DLD1 (cell line): Measurements from ENCODE around the gene TEX2.
"Not testable (repeated sequence)": the region's sequence is repeated elsewhere in the genome, so short reads cannot be mapped to it uniquely, and the experiment has no call there.

Experiments
- in situ Hi-C: cut with HindIII; loops from 2 replicates; pipeline ENCODE4 v1.10.0; 2017; ENCODE audit warnings: low sequenced_read_pairs

The TEX2 gene

DNA sequence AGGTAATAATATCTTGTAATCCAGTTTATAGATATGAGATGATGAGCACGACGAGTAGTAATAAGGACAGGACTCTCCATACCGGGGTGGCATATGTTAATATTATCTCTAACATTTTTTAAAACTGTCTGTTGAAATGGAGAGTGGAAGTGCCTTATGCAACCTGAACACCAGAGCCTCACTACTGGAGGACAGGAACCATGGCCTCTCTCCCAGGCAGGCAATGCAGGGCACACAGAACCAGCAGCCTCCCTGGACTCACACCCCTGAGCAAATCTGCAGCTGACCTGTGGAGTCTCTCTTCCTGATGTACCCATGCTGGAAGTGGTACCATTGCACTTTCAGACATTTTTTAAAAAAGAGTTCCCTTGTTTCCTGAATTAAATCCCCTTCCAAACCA is 78.0 kb downstream of the TEX2 start:
- in situ Hi-C loops = no loop called here

DNA sequence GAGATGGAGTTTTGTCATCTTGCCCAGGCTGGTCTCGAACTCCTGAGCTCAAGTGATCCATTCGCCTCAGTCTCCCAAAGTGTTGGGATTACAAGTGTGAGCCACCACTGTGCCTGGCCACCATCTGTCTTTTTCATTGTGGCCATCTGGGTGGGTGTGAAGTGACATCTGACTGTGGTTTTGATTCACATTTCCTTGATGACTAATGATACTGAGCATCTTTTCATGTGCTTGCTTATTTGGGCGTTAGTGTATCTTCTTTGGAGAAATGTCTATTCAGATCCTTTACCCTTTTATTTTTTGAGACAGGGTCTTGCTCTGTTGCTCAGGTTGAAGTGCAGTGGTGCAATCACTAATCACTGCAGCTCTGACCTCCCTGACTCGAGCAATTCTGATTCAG is 79.2 kb downstream of the TEX2 start:
- in situ Hi-C loops = no loop called here

DNA sequence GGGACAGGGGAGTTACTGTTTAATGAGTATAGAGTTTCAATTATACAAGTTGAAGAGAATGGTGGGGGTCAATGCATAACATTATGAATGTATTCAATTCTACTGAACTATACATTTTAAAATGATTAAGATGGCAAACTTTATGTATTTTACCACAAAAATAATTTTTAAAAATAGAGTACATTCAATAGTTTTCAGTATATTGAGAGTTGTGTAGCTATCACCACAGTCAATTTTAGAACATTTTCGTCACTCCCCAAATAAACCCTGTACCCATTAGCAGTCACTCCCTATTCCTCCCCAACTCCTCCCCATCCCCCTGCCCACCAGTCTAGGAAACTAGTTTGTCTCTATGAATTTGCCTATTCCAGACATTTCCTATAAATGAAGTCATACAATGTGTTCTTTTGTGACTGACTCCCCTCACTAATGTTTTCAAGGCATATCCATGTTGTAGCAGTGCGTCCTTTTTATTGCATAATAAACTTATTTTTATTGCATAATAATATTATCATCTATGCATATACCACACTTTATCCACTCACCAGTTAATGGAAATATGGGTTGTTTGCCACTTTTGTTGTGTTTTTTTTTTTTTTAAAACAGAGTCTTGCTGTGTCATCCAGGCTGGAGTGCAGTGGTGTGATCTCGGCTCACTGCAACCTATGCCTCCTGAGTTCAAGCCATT is 80.6 kb downstream of the TEX2 start:
- in situ Hi-C loops = no loop called here

DNA sequence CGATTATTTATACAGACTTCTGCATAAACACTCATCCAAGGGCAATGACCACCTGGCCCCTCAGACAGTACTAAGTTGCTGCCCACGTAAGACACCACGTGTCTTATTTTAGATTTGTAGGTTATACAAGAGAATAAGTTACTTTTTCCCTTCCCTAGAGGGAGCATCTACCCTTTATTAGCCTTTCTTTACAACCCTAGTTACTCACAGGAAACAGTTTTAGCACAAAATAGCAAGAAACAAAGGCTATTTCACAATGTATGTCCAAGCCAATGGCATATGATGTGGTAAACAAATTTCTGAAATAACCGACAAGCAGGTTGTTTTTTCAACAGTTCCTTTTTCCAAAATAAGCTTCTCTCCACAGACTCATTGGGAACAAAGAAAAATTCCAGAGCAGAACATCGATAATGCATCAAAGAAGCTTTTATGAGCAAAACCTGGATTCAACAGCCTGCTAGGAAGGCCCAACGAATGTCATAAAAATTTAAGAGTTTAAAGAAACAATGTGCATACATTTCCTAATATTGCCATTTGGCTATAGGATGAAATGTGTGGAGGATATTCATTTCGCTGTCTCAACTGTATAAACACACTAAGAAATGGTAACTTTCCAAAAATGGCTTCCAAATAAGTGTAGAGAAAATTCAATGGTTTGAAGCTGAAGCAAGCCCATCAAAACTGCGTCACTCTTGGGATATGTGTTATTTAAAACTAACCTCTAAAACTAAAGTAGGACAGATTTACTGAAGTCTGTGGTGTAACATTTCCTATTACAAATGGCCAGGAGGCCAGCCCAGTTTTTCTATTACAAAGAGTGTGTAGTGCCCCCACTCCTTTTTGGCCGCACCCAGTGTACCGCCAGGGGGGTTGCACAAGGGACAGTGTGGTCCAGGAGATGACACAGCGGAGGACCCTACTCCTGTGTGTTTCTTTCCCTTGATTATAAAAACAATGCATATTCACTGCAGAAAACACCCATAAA is 82.7 kb downstream of the TEX2 start:
- in situ Hi-C loops = no loop called here

DNA sequence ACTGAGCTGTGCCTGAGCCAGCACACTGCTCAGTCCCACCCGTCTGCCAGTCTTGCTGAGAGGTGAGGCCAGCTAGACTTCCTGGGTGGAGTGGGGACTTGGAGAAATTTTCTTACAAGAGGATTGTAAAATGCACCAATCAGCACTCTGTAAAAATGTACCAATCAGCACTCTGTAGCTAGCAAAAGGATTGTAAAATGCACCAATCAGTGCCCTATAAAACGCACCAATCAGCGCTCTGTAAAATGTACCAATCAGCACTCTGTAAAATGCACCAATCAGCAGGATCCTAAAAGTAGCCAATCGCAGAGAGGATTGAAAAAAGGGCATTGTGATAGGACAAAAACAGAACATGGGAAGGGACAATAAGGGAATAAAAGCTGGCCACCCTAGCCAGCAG is 84.0 kb downstream of the TEX2 start:
- in situ Hi-C loops = not testable (repeated sequence)

DNA sequence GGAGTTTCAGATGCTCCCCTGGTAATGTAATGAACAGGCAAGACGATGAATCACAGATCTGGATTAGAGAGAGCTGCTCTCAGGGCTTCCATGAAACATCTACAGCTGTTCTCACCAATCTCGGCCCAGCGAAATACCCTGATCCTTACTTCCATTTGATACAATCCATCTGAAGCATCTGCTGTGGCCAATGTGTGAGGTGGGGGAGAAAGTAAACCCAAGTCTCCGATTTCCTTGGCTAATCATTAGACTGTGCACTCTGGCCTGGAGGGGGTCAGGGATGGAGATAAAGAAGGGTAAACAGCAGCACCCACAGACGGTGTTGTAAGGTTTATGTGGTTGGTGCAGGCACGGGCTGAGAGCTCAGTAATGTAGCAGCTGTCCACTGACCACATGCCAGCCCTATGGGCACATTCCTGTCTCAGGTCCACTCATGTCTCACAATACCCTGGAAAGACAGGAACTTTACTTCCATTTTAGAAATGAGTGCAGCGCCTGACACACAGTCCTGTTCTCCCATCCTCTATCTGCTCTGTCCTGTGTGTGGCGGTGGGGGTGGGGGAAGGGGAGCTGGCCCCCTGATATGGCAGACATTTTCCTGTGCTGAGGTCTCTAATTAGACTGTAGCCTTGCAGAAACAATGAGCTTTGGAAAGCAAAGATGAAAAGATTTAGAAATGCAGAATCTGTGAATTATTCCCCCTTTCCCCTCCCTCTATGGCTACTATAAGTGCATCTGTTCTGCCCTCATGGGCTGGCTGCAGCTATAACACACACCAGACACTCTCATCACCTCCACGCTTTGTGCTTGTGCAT is 84.8 kb downstream of the TEX2 start:
- in situ Hi-C loops = no loop called here

DNA sequence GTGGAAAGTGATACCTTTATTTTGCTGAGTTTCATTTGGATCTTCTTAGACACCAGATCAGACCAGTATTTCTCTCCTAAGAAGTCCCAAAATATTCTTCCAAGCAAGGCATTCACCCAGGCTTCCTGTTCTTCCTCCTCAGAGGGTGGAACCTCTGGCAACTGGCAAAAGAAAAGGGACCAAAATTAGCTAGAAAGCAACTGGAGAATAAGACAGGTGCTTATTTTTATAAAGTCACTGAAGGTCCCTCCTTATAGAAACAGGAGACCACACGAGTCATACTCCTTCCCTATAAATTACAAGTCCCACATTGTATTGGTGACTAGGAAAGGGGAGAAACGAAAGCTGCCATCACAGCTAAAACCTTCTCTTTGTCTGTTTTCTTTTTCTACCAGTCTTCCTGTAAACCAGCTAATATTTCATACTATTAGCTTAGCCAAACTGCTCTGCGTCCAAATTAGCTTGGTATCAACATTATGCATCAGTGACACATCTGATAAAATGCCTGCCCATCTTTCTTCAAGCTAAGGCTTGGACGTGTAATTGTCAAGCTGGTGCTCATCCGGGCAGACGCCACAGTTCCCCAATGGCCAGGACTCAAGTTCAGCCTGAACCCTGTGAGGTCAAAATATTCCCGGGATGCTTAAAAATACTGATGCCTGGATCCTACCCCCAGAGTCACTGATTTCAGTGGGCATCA is 85.6 kb downstream of the TEX2 start:
- in situ Hi-C loops = no loop called here

DNA sequence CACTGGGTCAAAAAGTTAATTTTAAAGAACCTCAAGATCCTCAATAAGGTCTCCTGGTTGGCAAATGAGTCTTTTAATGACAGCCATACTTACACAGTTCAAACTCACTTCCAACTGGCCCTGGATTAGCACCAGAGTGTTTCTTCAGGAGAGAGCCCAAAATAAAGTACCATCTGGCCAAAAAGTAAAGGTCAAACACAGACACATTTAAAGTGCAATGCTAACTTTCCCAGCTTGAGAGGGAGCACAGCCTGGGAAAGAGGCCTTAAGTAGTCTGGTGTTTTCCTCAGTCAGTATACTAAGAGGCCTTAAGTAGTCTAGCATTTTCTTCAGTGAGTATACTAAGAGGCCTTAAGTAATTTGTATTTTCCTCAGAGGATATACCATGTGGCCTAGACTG is 86.5 kb downstream of the TEX2 start:
- in situ Hi-C loops = no loop called here

DNA sequence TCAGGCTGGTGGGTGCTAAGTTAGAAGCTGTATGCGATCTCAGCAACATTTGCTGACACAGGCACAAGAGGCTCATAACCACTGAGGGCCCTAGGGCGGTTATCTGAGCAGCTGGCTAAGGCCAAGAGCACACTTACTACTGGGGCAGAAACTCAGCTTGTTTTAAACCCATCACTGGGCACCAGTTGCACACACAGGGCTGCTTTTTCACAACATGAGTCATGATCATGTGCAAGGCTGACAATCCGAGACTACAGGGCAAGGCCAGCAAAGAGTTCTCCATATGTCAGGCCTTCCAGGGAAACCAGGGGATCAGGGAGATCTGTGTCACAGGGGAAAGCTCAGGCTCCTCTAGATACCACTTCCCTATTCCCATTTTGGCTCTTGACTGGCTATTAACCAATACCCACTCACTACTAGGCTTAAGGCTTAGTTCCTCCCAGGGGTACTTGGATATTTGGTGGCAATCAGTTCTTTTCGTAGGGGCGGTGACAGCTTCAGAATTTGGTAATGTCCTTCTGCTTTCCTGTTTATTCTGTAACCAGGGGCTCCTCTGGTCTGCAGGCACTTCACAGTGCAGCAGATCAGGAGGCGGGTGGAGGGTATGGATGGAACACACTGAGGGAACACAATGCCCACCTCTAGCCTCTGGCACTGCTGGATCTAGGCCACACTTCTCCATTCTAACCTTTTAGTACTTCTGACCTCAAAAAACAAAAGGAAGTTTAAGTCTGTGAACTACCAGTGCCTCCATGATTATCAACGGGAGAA is 88.2 kb downstream of the TEX2 start:
- in situ Hi-C loops = no loop called here

DNA sequence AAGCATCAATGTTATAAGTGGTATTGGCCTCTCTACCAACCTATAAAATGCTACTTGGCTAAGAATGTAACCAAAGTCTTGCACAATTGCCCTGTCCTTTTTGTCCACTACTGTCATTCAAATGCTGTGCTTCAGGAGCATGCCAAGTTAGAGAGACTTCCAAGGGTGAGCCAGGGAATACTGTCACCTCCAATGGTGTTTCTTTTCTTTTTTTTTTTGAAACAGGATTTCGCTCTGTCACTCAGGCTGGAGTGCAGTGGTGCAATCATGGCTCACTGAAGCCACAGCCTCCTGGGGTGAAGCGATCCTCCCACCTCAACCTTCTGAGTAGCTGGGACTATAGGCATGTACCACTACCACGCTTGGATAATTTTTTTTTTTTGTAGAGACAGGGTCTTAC is 89.4 kb downstream of the TEX2 start:
- in situ Hi-C loops = no loop called here

DNA sequence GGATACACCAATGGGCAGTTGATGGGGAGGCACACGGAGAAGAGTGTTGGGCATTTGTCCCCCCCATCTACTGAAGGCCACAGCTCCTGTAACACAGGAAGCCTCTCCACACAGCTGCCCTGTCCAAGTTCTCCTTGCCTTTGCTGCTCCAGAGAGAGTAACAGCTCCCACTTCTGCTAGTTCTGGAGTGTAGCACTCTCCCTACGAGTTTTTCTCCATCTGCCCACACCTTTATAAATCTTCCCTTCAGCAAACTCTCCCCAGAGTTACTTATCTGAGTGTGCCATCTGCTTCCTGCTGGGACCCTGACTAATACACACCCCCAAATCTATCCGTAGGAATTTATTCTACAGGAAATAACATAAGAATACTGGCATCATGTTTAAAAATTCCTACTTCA is 90.5 kb downstream of the TEX2 start:
- in situ Hi-C loops = no loop called here

DNA sequence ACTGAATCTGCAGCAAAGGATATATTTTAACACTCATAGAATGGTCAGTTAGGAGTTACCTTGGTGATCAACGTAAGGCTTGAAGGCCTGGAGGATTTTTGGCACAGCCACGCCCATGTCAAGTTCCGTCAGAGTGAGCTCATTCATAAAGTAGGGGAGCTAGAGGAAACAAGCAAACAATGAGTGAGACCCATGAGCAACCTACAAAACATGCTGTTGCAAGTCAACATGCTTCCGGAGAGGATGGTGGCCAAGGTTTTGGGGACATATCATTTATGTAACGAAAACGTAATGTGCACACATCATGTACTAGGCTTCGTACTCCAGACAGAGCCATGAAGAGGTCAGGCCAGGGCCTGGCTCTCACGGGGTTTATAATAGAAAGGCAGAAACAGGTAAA is 92.0 kb downstream of the TEX2 start:
- in situ Hi-C loops = no loop called here

DNA sequence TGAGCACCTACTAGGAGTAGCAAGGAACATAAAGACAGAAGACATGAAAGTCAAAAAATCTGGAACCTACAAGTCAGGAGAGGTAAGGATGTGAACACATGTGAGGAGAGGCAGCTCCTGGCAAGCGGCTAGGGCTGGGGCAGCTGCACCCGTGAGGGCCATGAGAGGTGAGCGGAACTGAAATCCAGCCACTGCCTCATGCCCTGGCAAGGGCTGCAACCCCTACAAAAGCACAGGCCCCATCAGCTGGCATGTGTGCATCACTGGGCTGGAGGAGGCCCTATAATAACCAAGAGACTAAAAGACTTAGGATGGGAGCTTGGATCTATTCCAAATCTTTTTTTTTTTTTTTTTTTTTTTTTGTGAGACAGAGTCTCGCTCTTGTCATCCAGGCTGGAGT is 92.8 kb downstream of the TEX2 start:
- in situ Hi-C loops = no loop called here

DNA sequence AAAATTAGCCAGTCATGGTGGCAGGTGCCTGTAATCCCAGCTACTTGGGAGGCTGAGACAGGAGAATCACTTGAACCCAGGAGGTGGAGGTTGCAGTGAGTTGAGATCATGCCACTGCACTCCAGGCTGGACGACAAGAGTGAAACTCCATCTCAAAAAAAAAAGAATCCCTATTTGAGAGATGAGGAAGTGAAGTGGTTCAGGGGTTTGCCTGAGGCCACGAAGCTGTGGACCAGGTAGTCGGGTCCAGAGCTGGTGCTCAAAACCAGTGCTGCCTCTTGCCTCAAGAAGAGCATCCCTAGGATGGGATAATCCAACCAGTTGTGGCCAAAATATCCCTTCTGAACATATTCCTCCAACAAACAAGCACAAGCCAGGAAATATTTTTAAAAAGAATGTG is 95.4 kb downstream of the TEX2 start:
- in situ Hi-C loops = not testable (repeated sequence)

DNA sequence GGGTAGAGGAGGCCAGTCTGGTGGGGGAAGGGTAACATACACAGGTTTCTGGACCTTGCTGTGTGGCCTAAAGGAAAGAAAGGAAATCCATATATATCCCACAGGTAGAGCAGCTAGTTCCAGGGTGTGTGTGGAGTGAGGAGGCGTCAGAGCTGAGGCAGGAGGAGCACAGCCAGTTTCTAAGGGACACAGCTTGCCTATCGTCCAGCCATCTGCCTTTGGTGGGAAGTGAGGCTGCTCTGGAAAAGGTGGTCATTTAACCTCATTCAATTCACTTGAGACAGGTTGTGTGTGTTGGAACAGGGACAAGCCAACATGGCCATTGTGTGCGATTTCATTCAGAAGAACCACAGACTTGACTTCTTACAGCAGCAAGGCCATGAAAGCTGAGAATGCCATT is 96.2 kb downstream of the TEX2 start:
- in situ Hi-C loops = no loop called here

DNA sequence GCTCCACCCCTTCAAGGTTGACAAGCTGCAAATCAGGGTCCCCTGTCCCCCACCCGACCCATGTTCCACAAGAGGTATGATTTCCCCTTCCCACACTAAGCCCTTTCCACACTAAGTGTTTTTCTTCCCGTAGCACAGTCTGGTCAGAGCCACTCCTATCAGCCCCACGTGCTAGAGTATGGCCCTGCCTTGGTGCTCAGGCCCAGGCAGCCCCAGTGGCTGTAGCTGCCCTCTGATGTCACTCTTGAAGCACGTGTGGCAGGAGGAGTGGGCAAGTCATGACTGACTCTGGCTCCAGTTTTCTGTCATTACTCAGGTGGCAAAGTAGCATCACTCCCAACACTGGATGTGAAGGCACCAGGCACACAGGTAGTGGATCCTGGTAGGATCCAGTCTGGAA is 97.7 kb downstream of the TEX2 start:
- in situ Hi-C loops = no loop called here

DNA sequence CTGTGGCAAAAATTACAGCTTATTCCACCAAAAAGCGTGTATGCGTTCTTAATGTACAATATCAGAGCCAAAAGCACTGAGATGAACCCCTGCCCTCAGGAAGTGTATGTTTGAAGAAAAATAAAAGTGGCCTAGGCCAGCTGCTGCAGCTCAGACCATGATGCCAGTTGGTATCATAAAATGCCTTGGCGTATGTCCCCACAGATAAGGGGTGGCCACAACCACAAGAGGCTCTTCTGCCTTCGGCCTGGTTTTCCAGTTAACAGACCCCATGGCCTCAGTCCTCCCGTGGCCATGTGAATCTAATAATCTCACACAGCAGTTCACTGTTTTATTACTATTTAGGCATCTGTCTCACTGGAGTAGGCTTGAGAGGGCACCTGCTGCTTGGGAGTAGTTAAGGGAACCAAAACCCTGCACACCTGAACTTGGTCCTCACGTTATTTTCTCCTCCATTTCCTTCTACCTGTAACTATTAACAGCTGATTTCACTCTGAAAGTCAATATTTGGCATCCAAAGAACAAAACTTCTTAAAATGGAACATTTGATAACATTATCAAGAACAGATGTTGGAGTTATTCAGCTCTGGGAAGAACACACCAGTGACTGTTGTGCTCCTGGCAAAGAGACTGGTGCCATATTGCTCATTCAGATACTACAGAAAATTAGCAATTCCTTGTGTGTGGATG is 98.3 kb downstream of the TEX2 start:
- in situ Hi-C loops = no loop called here

DNA sequence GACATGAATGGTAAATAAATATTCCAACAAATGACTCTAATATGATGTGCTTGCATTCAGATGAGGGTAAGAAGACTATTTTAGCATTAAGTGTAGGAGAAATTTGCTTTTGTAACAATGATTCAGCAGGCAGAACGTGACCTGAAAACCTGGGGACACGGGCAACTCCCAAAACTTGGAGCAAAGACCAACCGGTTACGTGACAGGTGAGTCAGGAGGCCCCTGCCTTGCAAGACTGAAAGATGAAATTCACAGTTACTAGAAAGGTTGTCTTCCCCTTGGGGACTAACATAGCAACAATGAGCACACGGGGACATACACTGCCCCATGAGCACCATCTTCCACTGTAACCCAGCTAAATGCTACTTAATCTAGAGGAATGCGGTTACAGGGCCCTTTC is 99.6 kb downstream of the TEX2 start:
- in situ Hi-C loops = no loop called here

DNA sequence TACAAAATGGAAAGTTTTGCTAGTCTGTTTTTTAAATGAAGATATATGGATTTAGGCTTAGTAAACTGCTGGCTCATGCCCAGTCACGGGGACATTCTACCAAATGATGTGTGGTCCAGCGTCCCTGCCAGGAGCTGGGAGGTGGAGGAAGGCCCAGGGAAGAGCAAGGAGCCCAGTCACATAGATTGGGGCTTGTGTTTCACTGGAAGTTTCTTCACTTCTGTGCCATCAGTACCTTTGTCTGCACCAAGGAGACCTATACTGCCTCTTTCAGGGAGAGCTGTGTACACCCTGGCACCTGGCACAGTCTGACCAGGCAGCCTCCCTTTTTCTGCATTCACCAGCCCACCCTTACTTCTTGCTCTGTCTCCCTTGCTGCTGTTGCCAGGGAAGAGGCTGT is 100.5 kb downstream of the TEX2 start:
- in situ Hi-C loops = no loop called here
